K562 (cell line): ENCODE measurements around the gene MYL11. TPM values are rescaled to one million over a fixed set of nuclear protein-coding genes. Genes with fewer than 3 reads are reported as not detected.
A peak's percentile ranks its signal among the peaks of the same experiment; 100 is the strongest.

Experiments used
- BRD9 ChIP-seq: fragments of 450-650 bp; IDR thresholded peaks from 2 replicates; pipeline ENCODE4 v1.6.1; 2018; ENCODE audit warnings: low read depth; ENCODE audit not compliant: partially characterized antibody
- CBFA2T3 ChIP-seq: fragments of 450-650 bp; IDR thresholded peaks from 2 replicates; pipeline ENCODE4 v1.6.1; 2017
- CCNT2 ChIP-seq: IDR thresholded peaks from 2 replicates; pipeline ENCODE4 v1.6.1; 2011; ENCODE audit warnings: borderline replicate concordance, low read depth, mild to moderate bottlenecking, moderate library complexity, mixed read lengths, low read length; ENCODE audit not compliant: insufficient read length; ENCODE audit errors: extremely low read depth
- DIDO1 ChIP-seq: fragments of 450-650 bp; IDR thresholded peaks from 2 replicates; pipeline ENCODE4 v1.6.1; 2016; ENCODE audit warnings: low read depth, missing biosample characterization, missing genetic modification characterization
- FOXP4 ChIP-seq: sonication (generic); formaldehyde crosslinking; IDR thresholded peaks from 2 replicates; pipeline ENCODE4 v1.8.0; 2022; ENCODE audit warnings: mild to moderate bottlenecking, missing genetic modification reagents, borderline replicate concordance
- HLTF ChIP-seq: fragments of 450-650 bp; IDR thresholded peaks from 2 replicates; pipeline ENCODE4 v1.6.1; 2016
- KLF13 ChIP-seq: fragments of 450-650 bp; IDR thresholded peaks from 2 replicates; pipeline ENCODE4 v1.6.1; 2016; ENCODE audit warnings: missing genetic modification characterization, low read depth, mild to moderate bottlenecking, missing compliant biosample characterization, moderate library complexity, borderline replicate concordance
- MAX ChIP-seq: sonication (generic); formaldehyde crosslinking; IDR thresholded peaks from 2 replicates; pipeline ENCODE4 v1.9.0; 2022; ENCODE audit warnings: mild to moderate bottlenecking, missing genetic modification reagents
- MAZ ChIP-seq, 2 experiments: fragments of 450-650 bp in 1 of 2; sonication (generic) in 1 of 2; formaldehyde crosslinking; IDR thresholded peaks in 1 of 2; conservative IDR thresholded peaks in 1 of 2; 2 replicates each; pipeline versions ENCODE4 v1.4.0 to v1.5.0; 2020; ENCODE audit warnings: mild to moderate bottlenecking in 1 of 2, missing genetic modification reagents in 1 of 2
- OTX1 ChIP-seq: fragments of 450-650 bp; formaldehyde crosslinking; IDR thresholded peaks from 2 replicates; pipeline ENCODE4 v1.4.0; 2022; ENCODE audit warnings: mild to moderate bottlenecking
- PHB ChIP-seq: fragments of 250-450 bp; sonication (Bioruptor Pico); IDR thresholded peaks from 2 replicates; pipeline ENCODE4 v1.5.0; 2021
- PHF8 ChIP-seq: fragments of 200-600 bp; sonication (generic); IDR thresholded peaks from 2 replicates; pipeline ENCODE4 v1.6.1; 2012; ENCODE audit warnings: mixed run types, mild to moderate bottlenecking, inconsistent platforms, low read length, moderate library complexity, borderline replicate concordance
- RAD51 ChIP-seq: fragments of 450-650 bp; IDR thresholded peaks from 2 replicates; pipeline ENCODE4 v1.7.1; 2016; ENCODE audit warnings: low read depth, mild to moderate bottlenecking, borderline replicate concordance
- USF2 ChIP-seq: sonication (generic); formaldehyde crosslinking; IDR thresholded peaks from 2 replicates; pipeline ENCODE4 v1.5.0; 2020; ENCODE audit warnings: missing genetic modification reagents
- YY1 ChIP-seq, 3 experiments: IDR thresholded peaks; 2 replicates each; pipeline ENCODE4 v1.6.1; 2011; ENCODE audit warnings: low read length in 2 of 3, mild to moderate bottlenecking in 2 of 3, moderate library complexity in 2 of 3, borderline replicate concordance in 1 of 3, control low read depth in 1 of 3, low read depth in 1 of 3; ENCODE audit not compliant: insufficient read depth in 3 of 3, insufficient replicate concordance in 2 of 3, control insufficient read depth in 1 of 3, insufficient read length in 1 of 3; ENCODE audit errors: extremely low read depth in 1 of 3
- ZNF551 ChIP-seq: fragments of 250-450 bp; sonication (Bioruptor Pico); IDR thresholded peaks from 2 replicates; pipeline ENCODE4 v1.5.0; 2021; ENCODE audit warnings: mild to moderate bottlenecking, moderate library complexity
- ZNF668 ChIP-seq: fragments of 250-450 bp; sonication (Bioruptor Pico); IDR thresholded peaks from 2 replicates; pipeline ENCODE4 v1.8.0; 2022; ENCODE audit warnings: mild to moderate bottlenecking, inconsistent platforms
- polyA plus RNA-seq, 8 experiments: library from polyadenylated mRNA; depleted of rRNA in 4 of 8; stranded (reverse) in 5 of 8; unstranded in 3 of 8; fragments of >200 nt; fragmentation: Nextera tagmentation in 2 of 8; fragmentation: Illumina TruSeq in 1 of 8; extraction: Ambion mirVana in 2 of 8; extraction: Trizol in 1 of 8; gene quantifications; 2 replicates each; pipeline versions ENCODE4 v1.2.1 to v1.2.3, GENCODE V29; 2011 to 2014; ENCODE audit warnings: inconsistent platforms in 1 of 8, missing spikeins in 1 of 8
- total RNA-seq, 7 experiments: library from RNA; depleted of rRNA in 6 of 7; stranded (reverse); fragments of >200 nt in 6 of 7; fragmentation: Illumina TruSeq in 2 of 7; extraction: Trizol in 2 of 7; gene quantifications; 2 replicates each; pipeline versions ENCODE4 v1.2.1 to v1.2.3, GENCODE V29; 2011 to 2021; ENCODE audit warnings: low replicate concordance in 1 of 7
- TF ChIP-seq, protein P1 (sequence below): fragments of 200-800 bp; sonication (Bioruptor generic); IDR thresholded peaks from 2 replicates; pipeline ENCODE4 v1.6.1; 2017; ENCODE audit warnings: missing genetic modification characterization, missing compliant biosample characterization
- TF ChIP-seq, protein P2 (sequence below): fragments of 450-650 bp; IDR thresholded peaks from 2 replicates; pipeline ENCODE4 v1.6.1; 2016; ENCODE audit warnings: borderline replicate concordance

Gene MYL11
- total and polyA plus RNA-seq, 9 of the 15 experiments (the other 6 are each of a cell fraction or from before 2014, with no cell fraction given) = 0.31 to 1.5 (median 0.73) TPM; not detected in 4

GRCh38 chr16:30381291-30382041 lies 6.9 kb downstream of the MYL11 start (continued):
- TF ChIP-seq OTX1 = no peak
- TF ChIP-seq, protein P1, sequence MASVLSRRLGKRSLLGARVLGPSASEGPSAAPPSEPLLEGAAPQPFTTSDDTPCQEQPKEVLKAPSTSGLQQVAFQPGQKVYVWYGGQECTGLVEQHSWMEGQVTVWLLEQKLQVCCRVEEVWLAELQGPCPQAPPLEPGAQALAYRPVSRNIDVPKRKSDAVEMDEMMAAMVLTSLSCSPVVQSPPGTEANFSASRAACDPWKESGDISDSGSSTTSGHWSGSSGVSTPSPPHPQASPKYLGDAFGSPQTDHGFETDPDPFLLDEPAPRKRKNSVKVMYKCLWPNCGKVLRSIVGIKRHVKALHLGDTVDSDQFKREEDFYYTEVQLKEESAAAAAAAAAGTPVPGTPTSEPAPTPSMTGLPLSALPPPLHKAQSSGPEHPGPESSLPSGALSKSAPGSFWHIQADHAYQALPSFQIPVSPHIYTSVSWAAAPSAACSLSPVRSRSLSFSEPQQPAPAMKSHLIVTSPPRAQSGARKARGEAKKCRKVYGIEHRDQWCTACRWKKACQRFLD (CRISPR knock-in tag) = peak; percentile 76; the same call in 1 of the 2 replicates
- TF ChIP-seq DIDO1 (tag) = no peak
- TF ChIP-seq ZNF668 (CRISPR knock-in tag) = no peak
- TF ChIP-seq, protein P2, sequence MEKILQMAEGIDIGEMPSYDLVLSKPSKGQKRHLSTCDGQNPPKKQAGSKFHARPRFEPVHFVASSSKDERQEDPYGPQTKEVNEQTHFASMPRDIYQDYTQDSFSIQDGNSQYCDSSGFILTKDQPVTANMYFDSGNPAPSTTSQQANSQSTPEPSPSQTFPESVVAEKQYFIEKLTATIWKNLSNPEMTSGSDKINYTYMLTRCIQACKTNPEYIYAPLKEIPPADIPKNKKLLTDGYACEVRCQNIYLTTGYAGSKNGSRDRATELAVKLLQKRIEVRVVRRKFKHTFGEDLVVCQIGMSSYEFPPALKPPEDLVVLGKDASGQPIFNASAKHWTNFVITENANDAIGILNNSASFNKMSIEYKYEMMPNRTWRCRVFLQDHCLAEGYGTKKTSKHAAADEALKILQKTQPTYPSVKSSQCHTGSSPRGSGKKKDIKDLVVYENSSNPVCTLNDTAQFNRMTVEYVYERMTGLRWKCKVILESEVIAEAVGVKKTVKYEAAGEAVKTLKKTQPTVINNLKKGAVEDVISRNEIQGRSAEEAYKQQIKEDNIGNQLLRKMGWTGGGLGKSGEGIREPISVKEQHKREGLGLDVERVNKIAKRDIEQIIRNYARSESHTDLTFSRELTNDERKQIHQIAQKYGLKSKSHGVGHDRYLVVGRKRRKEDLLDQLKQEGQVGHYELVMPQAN = no peak
- TF ChIP-seq MAZ (CRISPR knock-in tag; conservative IDR thresholded peaks at IDR 0.05 in 1 of 2, IDR thresholded peaks at IDR 0.05 in 1 of 2) = peak; percentile 60 to 78; a peak in 2 of 4 replicates
- TF ChIP-seq YY1 (IDR thresholded peaks at IDR 0.05; ENCODE audit: borderline replicate concordance in 1 of 3, control insufficient read depth in 1 of 3, extremely low read depth in 1 of 3, insufficient read depth in 3 of 3, insufficient read length in 1 of 3, insufficient replicate concordance in 2 of 3, low read depth in 1 of 3, low read length in 2 of 3) = peak in 1 of 3 experiments; percentile 43
- TF ChIP-seq KLF13 (tag) = no peak
- no peak for TF ChIP-seq RAD51
- peak; percentile 33; the same call in 1 of the 2 replicates for TF ChIP-seq PHF8
- TF ChIP-seq BRD9 = no peak
- no peak for TF ChIP-seq PHB (CRISPR knock-in tag)
- peak; percentile 62 for TF ChIP-seq CBFA2T3
- no peak for TF ChIP-seq HLTF
- TF ChIP-seq MAX = no peak
- no peak for TF ChIP-seq FOXP4
- TF ChIP-seq USF2 = no peak
- no peak for TF ChIP-seq ZNF551 (CRISPR knock-in tag)
- TF ChIP-seq CCNT2 = peak; percentile 43
